ENCODE data around the gene DMAC2L.

The DMAC2L gene

DNA sequence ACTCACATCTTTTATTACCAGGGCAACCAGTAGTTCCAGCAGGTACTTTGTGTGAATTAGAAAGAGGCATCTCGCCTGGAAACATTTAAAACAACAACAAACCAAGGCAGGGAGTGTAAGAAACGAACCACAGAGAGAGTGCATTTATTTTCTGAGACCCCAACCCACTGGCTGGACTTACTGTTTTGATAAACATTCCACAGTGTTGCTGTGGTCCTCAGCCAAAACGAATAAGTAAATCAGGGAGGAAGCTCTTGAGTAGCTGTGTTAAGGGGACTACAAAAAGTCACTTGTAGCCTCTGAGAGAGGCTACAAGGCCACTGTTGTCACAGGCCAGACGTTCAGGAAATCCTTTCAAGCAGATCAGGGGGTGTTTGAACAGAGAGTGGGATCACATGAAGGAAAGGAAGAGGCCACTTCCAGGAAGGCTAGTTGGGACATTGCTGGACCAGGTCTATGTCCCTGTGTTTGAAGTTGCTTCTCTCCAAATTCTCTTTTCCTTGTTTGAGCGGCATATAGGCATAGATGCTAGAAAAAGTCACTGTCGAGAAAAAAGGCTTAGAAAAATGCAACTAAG lies 33.8 kb downstream of the DMAC2L start:
- TF ChIP-seq CTCF (IDR thresholded peaks at IDR 0.05; ENCODE audit: low read depth, low read length) = no peak
- Histone ChIP-seq H3K9me3 (no peaks in the 10 kb centered on the region), H3K4me1 (no peaks in the 10 kb centered on the region; the same call in 1 of the 2 replicates), H3K36me3 (no peaks in the 10 kb centered on the region), H3K4me3 (ENCODE audit: low read depth, low read length) (no peak overlapping the region), H3K27me3 (no peaks in the 10 kb centered on the region)
- no peak for DNase-seq

DNA sequence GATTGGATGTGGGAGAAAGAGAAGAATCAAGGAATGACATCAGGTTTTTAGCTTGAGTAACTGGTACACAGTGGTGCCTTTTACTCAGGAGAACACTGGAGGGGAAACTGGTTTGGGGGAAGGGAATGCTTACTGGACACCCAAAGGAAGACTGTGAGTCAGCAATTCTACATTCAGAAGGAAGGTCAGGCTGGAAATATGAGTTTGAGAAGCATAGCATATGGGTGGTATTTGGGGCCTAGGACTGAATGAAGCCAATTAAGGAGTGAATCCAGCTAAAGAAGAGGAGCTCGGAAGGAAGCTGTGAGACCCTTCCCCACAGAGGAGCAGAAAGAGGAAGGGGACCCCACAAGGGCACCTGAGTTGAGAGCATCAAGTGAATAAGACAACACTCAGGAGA lies 35.4 kb downstream of the DMAC2L start:
- Histone ChIP-seq H3K36me3 (no peaks in the 10 kb centered on the region), H3K4me1 (no peaks in the 10 kb centered on the region; the same call in 1 of the 2 replicates), H3K4me3 (ENCODE audit: low read depth, low read length) (no peak overlapping the region), H3K9me3 (no peaks in the 10 kb centered on the region), H3K27me3 (no peaks in the 10 kb centered on the region)
- no peak for TF ChIP-seq CTCF (IDR thresholded peaks at IDR 0.05; ENCODE audit: low read depth, low read length)
- no peak for DNase-seq

DNA sequence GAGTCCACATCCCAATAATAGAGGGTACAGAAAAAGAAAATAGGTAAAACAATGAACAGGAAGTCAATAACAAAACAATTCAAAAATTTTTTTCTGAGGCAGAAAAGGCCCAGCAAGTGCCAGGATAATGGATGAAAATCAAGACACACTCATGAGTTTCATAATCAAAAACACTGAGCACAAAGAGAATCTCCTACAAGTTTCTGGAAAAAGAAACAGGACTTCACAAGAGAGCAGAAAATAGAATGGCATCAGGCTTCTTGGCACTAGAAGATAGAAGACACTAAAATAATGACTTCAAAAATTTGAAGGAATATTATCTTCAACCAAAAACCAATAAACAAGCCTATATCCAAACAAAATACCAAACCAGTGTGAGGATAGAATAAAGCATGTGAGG lies 36.8 kb downstream of the DMAC2L start:
- no peaks in the 10 kb centered on the region for H3K27me3 ChIP-seq
- H3K4me3 ChIP-seq (ENCODE audit: low read depth, low read length) = no peak overlapping the region
- no peaks in the 10 kb centered on the region; the same call in 1 of the 2 replicates for H3K4me1 ChIP-seq
- no peaks in the 10 kb centered on the region for H3K36me3 ChIP-seq
- no peak for DNase-seq
- H3K9me3 ChIP-seq = no peaks in the 10 kb centered on the region
- no peak for TF ChIP-seq CTCF (IDR thresholded peaks at IDR 0.05; ENCODE audit: low read depth, low read length)

DNA sequence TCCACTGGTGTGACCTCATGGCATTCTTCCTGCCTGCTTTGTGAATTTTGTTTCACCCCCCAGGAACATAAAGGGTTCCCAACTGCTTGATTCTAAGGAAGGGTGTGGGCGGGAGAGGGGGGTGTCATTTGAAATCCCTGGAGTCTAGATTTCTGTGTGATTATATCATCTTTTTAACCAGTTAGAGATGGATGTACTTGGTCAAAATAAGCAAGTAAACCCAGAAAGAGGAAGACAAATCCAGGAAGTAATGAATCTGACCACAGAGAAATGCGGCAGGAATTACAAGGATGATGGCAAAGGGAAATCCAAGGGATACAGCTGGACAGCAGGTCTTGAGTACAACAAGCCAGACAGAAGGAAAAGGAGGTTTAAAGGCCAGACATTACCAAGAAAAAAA lies 38.9 kb downstream of the DMAC2L start:
- H3K9me3 ChIP-seq = no peaks in the 10 kb centered on the region
- H3K4me3 ChIP-seq (ENCODE audit: low read depth, low read length) = no peak overlapping the region
- no peak for TF ChIP-seq CTCF (IDR thresholded peaks at IDR 0.05; ENCODE audit: low read depth, low read length)
- no peaks in the 10 kb centered on the region; the same call in 1 of the 2 replicates for H3K4me1 ChIP-seq
- no peak for DNase-seq
- H3K36me3 ChIP-seq = no peaks in the 10 kb centered on the region
- H3K27me3 ChIP-seq = no peaks in the 10 kb centered on the region

- Histone ChIP-seq H3K4me3 (ENCODE audit: low read depth, low read length) (no peak overlapping the region), H3K27me3 (no peaks in the 10 kb centered on the region)
Measured at GRCh38 chr14:50352584-50352983, 40.5 kb downstream of the DMAC2L start.

More at GRCh38 chr14:50352584-50352983, 40.5 kb downstream of the DMAC2L start:
- Histone ChIP-seq H3K9me3 (no peaks in the 10 kb centered on the region), H3K36me3 (no peaks in the 10 kb centered on the region), H3K4me1 (no peaks in the 10 kb centered on the region; the same call in 1 of the 2 replicates)
- TF ChIP-seq CTCF (IDR thresholded peaks at IDR 0.05; ENCODE audit: low read depth, low read length) = no peak
- no peak for DNase-seq

All from BE2C (cell line).